H1 (cell line): ENCODE measurements around the gene MOSMO. TPM values are rescaled to one million over a fixed set of nuclear protein-coding genes. Genes with fewer than 3 reads are reported as not detected.

Experiments
- ASH2L ChIP-seq: fragments of 200-600, 300-600 bp; sonication (generic); IDR thresholded peaks from one replicate; pipeline ENCODE4 v1.7.1; 2017; ENCODE audit warnings: low read length
- BACH1 ChIP-seq: IDR thresholded peaks from 2 replicates; pipeline ENCODE4 v1.6.1; 2012; ENCODE audit warnings: low read length, improper control_type of control experiment
- BRCA1 ChIP-seq: IDR thresholded peaks from 2 replicates; pipeline ENCODE4 v1.6.1; 2012; ENCODE audit warnings: low read depth, low read length, improper control_type of control experiment
- CHD7 ChIP-seq: fragments of 300-600 bp; sonication (generic); IDR thresholded peaks from 2 replicates; pipeline ENCODE4 v1.7.1; 2012; ENCODE audit warnings: low read length, moderate library complexity, mild to moderate bottlenecking, inconsistent platforms; ENCODE audit not compliant: insufficient replicate concordance
- CTCF ChIP-seq, 3 experiments: IDR thresholded peaks; 1 replicate in 2 of 3; 2 replicates in 1 of 3; pipeline versions ENCODE4 v1.5.1 to v1.6.1; 2011; ENCODE audit warnings: low read length in 3 of 3, mild to moderate bottlenecking in 3 of 3, inconsistent platforms in 2 of 3, low read depth in 1 of 3, moderate library complexity in 1 of 3; ENCODE audit not compliant: insufficient read depth in 1 of 3; ENCODE audit errors: control extremely low read depth in 1 of 3
- JUND ChIP-seq: IDR thresholded peaks from 2 replicates; pipeline ENCODE4 v1.6.1; 2011; ENCODE audit warnings: mild to moderate bottlenecking, improper control_type of control experiment, low read length
- MAX ChIP-seq: IDR thresholded peaks from 2 replicates; pipeline ENCODE4 v1.6.1; 2012; ENCODE audit warnings: inconsistent platforms
- POLR2A ChIP-seq, 2 experiments: IDR thresholded peaks; 1 replicate in 1 of 2; 2 replicates in 1 of 2; pipeline ENCODE4 v1.6.1; 2011; ENCODE audit warnings: low read depth in 2 of 2, low read length in 2 of 2, mild to moderate bottlenecking in 2 of 2; ENCODE audit errors: control extremely low read depth in 1 of 2
- RBBP5 ChIP-seq: IDR thresholded peaks from 2 replicates; pipeline ENCODE4 v1.7.1; 2012; ENCODE audit warnings: low read depth, mild to moderate bottlenecking, inconsistent platforms, low read length, moderate library complexity, borderline replicate concordance
- SIN3A ChIP-seq, 2 experiments: IDR thresholded peaks in 1 of 2; conservative IDR thresholded peaks in 1 of 2; 2 replicates each; pipeline ENCODE4 v1.6.1; 2011 to 2012; ENCODE audit warnings: low read length in 2 of 2, improper control_type of control experiment in 1 of 2, low read depth in 1 of 2, mild to moderate bottlenecking in 1 of 2
- polyA plus RNA-seq, 7 experiments: library from polyadenylated mRNA; depleted of rRNA in 3 of 7; stranded (reverse) in 5 of 7; unstranded in 2 of 7; fragments of >200 nt in 5 of 7; fragments of 200-250 nt in 2 of 7; gene quantifications; 1 replicate in 5 of 7; 2 replicates in 1 of 7; 4 replicates in 1 of 7; pipeline versions ENCODE4 v1.2.1 to v1.2.3, GENCODE V29; 2011 to 2013; ENCODE audit warnings: missing spikeins in 2 of 7, mixed read lengths in 2 of 7
- total RNA-seq: library from RNA; stranded (reverse); fragmentation: NEBNext Ultra II Directional; extraction: Animal tissue kit (Norgen Biotek cat#: 25700); gene quantifications from 2 replicates; pipeline ENCODE4 v1.2.1, GENCODE V29; 2021

Gene MOSMO
- total and polyA plus RNA-seq, 2 of the 8 experiments (the other 6 are each of a cell fraction or from before 2014, with no cell fraction given), result 8.6 to 14.8 TPM

GRCh38 chr16:22022151-22022550, 14.2 kb downstream of the MOSMO start (continued):
- TF ChIP-seq CHD7 (no peak), CTCF (IDR thresholded peaks at IDR 0.05; ENCODE audit: control extremely low read depth in 1 of 3, insufficient read depth in 1 of 3, low read depth in 1 of 3, low read length in 3 of 3) (no peak), BACH1 (no peak), MAX (no peak), SIN3A (conservative IDR thresholded peaks at IDR 0.05 in 1 of 2, IDR thresholded peaks at IDR 0.05 in 1 of 2; ENCODE audit: low read depth in 1 of 2, low read length in 2 of 2) (no peak), BRCA1 (no peak), ASH2L (no peak), POLR2A (IDR thresholded peaks at IDR 0.05; ENCODE audit: control extremely low read depth in 1 of 2, low read depth in 2 of 2, low read length in 2 of 2) (no peak), JUND (no peak), RBBP5 (no peak)
